GM12872 (cell line): Measurements from ENCODE around the gene MUC12.

Experiments used
- CTCF ChIP-seq: IDR thresholded peaks from 3 replicates; pipeline ENCODE4 v1.5.1; 2011; ENCODE audit warnings: low read depth, mild to moderate bottlenecking, low read length, moderate library complexity; ENCODE audit not compliant: insufficient read depth

MUC12 gene

GRCh38 chr7:100971111-100972001 lies 2.0 kb downstream of the MUC12 start:
- no peak for TF ChIP-seq CTCF

- no peak for TF ChIP-seq CTCF
Observed at GRCh38 chr7:100972002-100972347, 2.6 kb downstream of the MUC12 start.

GRCh38 chr7:100974021-100974420 lies 4.7 kb downstream of the MUC12 start:
- no peak for TF ChIP-seq CTCF

GRCh38 chr7:100975371-100975821 lies 6.0 kb downstream of the MUC12 start:
- TF ChIP-seq CTCF, result no peak

GRCh38 chr7:100978300-100978699 lies 8.9 kb downstream of the MUC12 start:
- TF ChIP-seq CTCF, result no peak

GRCh38 chr7:100983451-100984187 lies 14.3 kb downstream of the MUC12 start:
- TF ChIP-seq CTCF, result no peak

- TF ChIP-seq CTCF, result no peak
Observed at GRCh38 chr7:100991631-100992030, 22.3 kb downstream of the MUC12 start.
